ENCODE results near the gene IL17A.

The IL17A gene

DNA sequence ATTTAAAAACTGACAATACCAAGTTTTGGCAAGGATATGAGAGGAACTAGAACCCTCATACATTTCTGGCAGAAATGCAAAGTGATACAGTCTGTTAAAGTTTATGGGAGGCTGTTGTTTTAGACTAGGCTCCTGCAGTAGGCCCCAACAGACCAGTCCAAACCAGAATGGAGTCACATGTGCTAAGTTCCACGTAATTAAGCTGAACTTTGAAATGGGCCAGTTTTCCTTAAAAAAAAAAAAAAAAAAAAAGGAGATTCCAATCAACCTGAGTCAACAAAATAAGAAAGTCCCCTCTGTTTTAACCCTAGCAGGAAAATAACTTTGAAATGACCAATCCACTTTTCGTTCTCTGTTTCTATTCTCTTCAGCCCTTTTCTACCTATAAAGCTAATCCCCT, 31.6 kb downstream of the IL17A start:
- DNase-seq: no peak

DNA sequence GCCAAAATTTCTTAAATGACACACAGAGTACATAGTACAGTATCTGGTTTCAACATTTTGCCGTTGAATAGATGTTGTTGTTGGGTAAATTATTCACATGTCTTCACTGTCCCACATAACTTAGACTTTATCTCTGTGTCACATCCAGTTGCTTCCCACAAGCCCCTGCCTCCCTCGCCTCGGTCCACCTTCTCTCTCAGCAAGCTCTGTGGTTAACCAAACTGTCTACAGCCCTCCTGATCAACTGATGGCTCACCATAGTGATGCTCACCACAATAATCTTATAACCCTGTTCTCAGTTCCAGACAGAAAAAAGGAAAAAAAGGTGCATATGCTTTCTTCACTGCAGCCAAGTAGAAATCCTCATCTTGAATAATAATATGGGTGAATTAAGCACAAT, 35.1 kb downstream of the IL17A start:
- DNase-seq: no peak

DNA sequence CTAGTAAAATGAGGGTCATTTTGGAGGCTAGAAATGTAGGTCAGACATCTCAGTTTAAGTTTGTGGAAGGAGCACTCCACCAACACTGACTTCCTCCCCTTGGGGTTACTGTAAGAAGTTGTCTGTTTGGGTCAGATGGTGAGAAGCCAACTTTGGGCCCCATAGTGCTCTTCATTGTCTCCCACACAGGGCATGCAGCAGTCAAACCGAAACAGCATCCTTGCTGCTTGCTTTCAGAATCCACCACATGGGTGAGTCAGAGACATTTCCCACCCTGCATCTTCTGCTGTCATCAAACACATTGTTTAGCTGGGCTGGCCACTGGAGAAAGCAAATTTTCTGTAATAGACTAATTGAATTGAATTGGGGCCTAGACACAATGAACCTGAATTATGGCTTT, 41.3 kb downstream of the IL17A start:
- DNase-seq: no peak

DNA sequence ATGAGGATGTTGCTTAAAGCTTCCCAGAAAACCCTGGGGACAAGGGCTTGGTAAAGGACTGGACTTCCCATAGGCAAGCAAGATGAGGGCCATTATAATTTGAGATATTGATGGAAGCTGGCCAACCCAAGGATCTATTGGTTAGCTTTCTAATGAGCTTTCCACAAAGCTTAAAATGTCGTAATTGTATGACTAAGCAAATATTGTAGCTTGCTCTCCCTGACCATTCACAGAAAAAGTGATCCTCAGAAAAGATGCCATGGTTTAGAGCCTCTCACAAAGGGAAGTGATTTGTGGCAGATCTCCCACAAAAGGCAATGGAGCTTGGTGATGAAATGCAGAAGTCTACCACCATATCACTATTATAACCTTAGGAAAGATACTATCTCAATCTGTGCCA, 44.5 kb downstream of the IL17A start:
- DNase-seq: no peak

DNA sequence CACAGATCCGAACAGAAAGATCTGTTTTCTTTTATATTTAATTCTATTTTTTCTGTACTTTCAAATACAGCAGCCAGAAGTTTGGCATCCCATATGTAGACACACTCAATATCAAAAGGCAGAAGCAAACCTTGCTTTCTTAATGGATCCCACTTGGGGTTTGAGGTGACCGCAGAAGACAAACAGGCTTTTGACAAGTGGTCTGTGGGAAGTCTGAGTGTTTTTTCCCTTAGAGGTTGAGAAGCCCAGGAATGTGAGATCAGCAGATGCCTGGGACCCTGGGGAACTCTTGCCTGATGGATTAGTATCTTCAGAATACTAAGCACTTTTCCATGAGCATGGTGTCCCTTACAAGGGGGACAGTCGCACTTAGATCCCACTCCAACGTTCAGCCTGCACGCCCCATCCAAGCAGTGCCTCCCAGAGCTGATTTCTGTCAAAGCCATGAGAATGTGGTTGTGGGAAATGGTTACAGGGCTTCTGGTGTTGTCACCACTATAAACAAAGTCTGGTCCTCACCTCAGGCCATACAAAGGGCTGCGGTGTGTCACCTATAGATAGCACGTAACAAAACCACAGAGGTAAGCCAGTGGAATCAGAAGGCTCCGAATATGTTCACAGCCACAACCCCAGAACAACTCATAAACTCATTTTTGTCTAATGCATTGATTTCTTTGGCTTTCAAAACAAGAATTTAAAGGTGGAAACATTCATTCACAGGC, 45.4 kb downstream of the IL17A start:
- peak; percentile 56 for DNase-seq

DNA sequence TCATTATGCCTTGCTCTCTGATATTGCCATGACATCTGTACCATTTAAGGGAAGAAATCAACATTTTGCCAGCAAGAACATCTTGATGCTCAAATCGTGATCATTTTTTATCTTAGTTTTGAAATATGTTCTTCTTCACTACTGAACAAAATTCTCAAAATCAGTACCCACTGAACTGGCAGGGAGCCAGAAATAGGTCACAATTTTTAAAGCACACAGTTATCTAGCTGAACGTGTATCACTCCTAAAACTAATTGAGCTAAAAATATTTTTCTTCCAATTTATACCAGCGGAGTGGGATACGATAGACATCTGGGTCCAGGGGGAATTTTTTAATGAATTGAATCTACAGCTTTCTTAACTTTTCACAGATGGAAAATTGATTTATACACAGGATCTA, 46.8 kb downstream of the IL17A start:
- no peak for DNase-seq

DNA sequence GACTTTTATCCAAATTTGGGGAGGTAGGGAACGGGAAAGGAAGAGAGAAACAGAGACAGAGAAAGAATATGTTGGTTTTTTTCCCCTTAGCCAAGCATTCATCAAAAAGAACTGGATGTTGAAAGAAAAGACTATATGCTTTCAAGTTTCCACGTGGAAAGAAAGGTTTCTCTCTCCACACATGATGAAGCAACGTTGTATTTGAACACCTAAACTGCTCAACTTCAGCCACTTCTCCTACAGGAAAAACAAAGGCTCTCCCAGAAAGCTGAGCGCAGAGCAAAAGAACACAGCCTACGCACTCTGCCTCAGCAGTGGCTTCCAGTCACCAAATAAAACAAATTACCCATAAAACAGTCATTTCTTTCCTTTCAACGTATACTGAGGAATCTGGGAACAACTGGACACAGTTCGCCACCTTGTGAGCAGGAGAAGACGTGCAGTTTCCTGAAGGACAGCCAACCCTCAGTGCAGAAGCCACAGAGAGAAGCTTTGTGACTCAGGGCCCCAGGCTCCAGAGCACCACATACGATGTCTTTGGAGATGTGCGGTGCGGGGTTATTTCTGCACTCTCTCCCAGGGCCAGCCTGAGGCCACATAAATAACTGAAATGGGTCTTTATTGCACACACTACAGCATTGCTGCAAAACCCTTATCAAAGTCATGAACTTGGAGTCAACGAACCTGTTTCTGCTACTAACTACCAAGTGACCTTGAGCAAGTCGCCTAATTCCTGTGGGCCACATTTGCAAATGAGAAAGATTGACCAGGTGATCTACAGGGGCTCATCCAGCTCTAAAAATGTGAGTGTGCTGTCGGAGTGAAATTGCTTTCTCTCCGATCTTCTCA, 48.0 kb downstream of the IL17A start:
- no peak for DNase-seq
